ENCODE data around the gene NTSR2. TPM values are rescaled to one million over a fixed set of nuclear protein-coding genes. Genes with fewer than 3 reads are reported as not detected.

Gene NTSR2
- total RNA-seq, 1 experiment from 2014 or later, result not detected

GRCh38 chr2:11718606-11719005, 48.6 kb upstream of the NTSR2 start:
- peaks cover 12% of the 10 kb centered on the region; the same call in 1 of the 2 replicates for H3K4me1 Mint-ChIP-seq
- TF ChIP-seq PRDM15 (CRISPR knock-in tag; IDR thresholded peaks at IDR 0.05), result no peak
- no peak for TF ChIP-seq USF1 (CRISPR knock-in tag; IDR thresholded peaks at IDR 0.05)
- TF ChIP-seq ERG (CRISPR knock-in tag; IDR thresholded peaks at IDR 0.05), result no peak
- TF ChIP-seq NFATC4 (CRISPR knock-in tag; IDR thresholded peaks at IDR 0.05), result no peak
- no peak for TF ChIP-seq MXD4 (CRISPR knock-in tag; IDR thresholded peaks at IDR 0.05; ENCODE audit: borderline replicate concordance)
- no peak for TF ChIP-seq ATF1 (CRISPR knock-in tag; IDR thresholded peaks at IDR 0.05)
- TF ChIP-seq NFYB (CRISPR knock-in tag; conservative IDR thresholded peaks at IDR 0.05; ENCODE audit: low read depth), result no peak
- no peak for TF ChIP-seq ZNF219 (CRISPR knock-in tag; IDR thresholded peaks at IDR 0.05; ENCODE audit: borderline replicate concordance)
- no peak for TF ChIP-seq TEAD1 (CRISPR knock-in tag; IDR thresholded peaks at IDR 0.05)
- TF ChIP-seq ZNF232 (CRISPR knock-in tag; IDR thresholded peaks at IDR 0.05), result no peak
- no peaks in the 10 kb centered on the region for H3K36me3 Mint-ChIP-seq
- ChIA-PET POLR2A (interaction anchor here (0.6 kb wide), 1 partner anchor 30 kb away, joined by 3 read pairs; no protein-coding TSS in a partner anchor), CTCF (interaction anchor here (0.7 to 1.9 kb wide), 6 partner anchors 11 to 61 kb away, joined by 3 to 7 read pairs (median 4); no protein-coding TSS in a partner anchor)
- H3K4me3 Mint-ChIP-seq, result no peak overlapping the region
- no peak overlapping the region for H3K27ac Mint-ChIP-seq
- H3K27me3 Mint-ChIP-seq (ENCODE audit: low read depth), result no peaks in the 10 kb centered on the region
- no peaks in the 10 kb centered on the region for H3K9me3 Mint-ChIP-seq
- ATAC-seq, result no peak
- no peak for DNase-seq (ENCODE audit: low spot score)

- POLR2A ChIA-PET, result no interaction called here
- H3K9me3 Mint-ChIP-seq, result no peaks in the 10 kb centered on the region
Observed at GRCh38 chr2:11717623-11718022, 47.6 kb upstream of the NTSR2 start.

More at GRCh38 chr2:11717623-11718022, 47.6 kb upstream of the NTSR2 start:
- DNase-seq (ENCODE audit: low spot score) (no peak), ATAC-seq (no peak)
- no peaks in the 10 kb centered on the region for H3K36me3 Mint-ChIP-seq
- no peak overlapping the region for H3K4me3 Mint-ChIP-seq
- H3K27me3 Mint-ChIP-seq (ENCODE audit: low read depth), result no peaks in the 10 kb centered on the region
- peaks cover 6% of the 10 kb centered on the region; the same call in 1 of the 2 replicates for H3K4me1 Mint-ChIP-seq
- no peak overlapping the region for H3K27ac Mint-ChIP-seq
- CTCF ChIA-PET, result interaction anchor here (0.9 to 1.9 kb wide), 3 partner anchors 21 to 62 kb away, joined by 3 to 5 read pairs (median 3); no protein-coding TSS in a partner anchor
- TF ChIP-seq E2F1 (CRISPR knock-in tag; IDR thresholded peaks at IDR 0.05) (no peak), ZNF317 (CRISPR knock-in tag; IDR thresholded peaks at IDR 0.05; ENCODE audit: borderline replicate concordance, low read depth) (no peak), ZBTB21 (CRISPR knock-in tag; IDR thresholded peaks at IDR 0.05; ENCODE audit: borderline replicate concordance) (no peak), HMGXB4 (CRISPR knock-in tag; IDR thresholded peaks at IDR 0.05) (no peak)

All from WTC11 (cell line).